Calu3 (cell line): ENCODE measurements around the gene NEK6. TPM values are rescaled to one million over a fixed set of nuclear protein-coding genes. Genes with fewer than 3 reads are reported as not detected.

Experiments
- BruUV-seq: library from RNA; stranded (reverse); fragments of 400-500 nt; replicated peaks from 2 replicates; lab custom pipeline; 2021; lab: Mats Ljungman, UMichigan
- CTCF ChIA-PET: fragments of 300-600 bp; sonication (Branson Sonifier 250); formaldehyde crosslinking; loops from one replicate; lab custom pipeline; 2022; ENCODE audit warnings: antibody characterized with exemption; lab: Charles Lee
- DNase-seq: peaks from one replicate; pipeline ENCODE4 v3.0.0; 2022
- H3K27ac Mint-ChIP-seq: one replicate; pipeline ENCODE4 v1.8.0; 2022; ENCODE audit warnings: mixed read lengths; ENCODE audit not compliant: unreplicated experiment
- H3K27me3 Mint-ChIP-seq: one replicate; pipeline ENCODE4 v1.8.0; 2022; ENCODE audit warnings: mixed read lengths; ENCODE audit not compliant: unreplicated experiment
- H3K36me3 Mint-ChIP-seq: one replicate; pipeline ENCODE4 v1.8.0; 2022; ENCODE audit warnings: mild to moderate bottlenecking, moderate library complexity, mixed read lengths; ENCODE audit not compliant: insufficient read depth, unreplicated experiment
- H3K4me1 Mint-ChIP-seq: one replicate; pipeline ENCODE4 v1.8.0; 2022; ENCODE audit warnings: mild to moderate bottlenecking, low read depth, mixed read lengths; ENCODE audit not compliant: unreplicated experiment
- H3K4me3 Mint-ChIP-seq: one replicate; pipeline ENCODE4 v1.8.0; 2022; ENCODE audit warnings: mild to moderate bottlenecking, low read depth, moderate library complexity, mixed read lengths; ENCODE audit not compliant: unreplicated experiment
- H3K9me3 Mint-ChIP-seq: one replicate; pipeline ENCODE4 v1.8.0; 2022; ENCODE audit warnings: low read depth, mixed read lengths; ENCODE audit not compliant: unreplicated experiment
- CTCF ChIP-seq: fragments of 200-600 bp; IDR thresholded peaks from one replicate; pipeline ENCODE4 v1.8.0; 2022; ENCODE audit warnings: antibody characterized with exemption; ENCODE audit not compliant: unreplicated experiment
- intact Hi-C: fragments of 100-400 bp; cut with micrococcal nuclease; formaldehyde crosslinking; loops from one replicate; pipeline ENCODE4 v1.10.0; 2022; ENCODE audit not compliant: unreplicated experiment
- total RNA-seq: library from RNA; stranded (reverse); gene quantifications from 2 replicates; pipeline ENCODE4 v1.2.3, GENCODE V29; 2022

The NEK6 gene
- total RNA-seq, 1 experiment from 2014 or later: 43.0 TPM

- Mint-ChIP-seq H3K9me3 (no peaks in the 10 kb centered on the region), H3K4me1 (peaks cover 5% of the 10 kb centered on the region), H3K4me3 (no peak overlapping the region), H3K36me3 (peaks cover 36% of the 10 kb centered on the region), H3K27me3 (no peaks in the 10 kb centered on the region), H3K27ac (no peak overlapping the region)
- no peak for TF ChIP-seq CTCF
- no TSS peak for BruUV-seq
- CTCF ChIA-PET: no interaction called here
- intact Hi-C loops: no loop called here
- no peak for DNase-seq
Observed at GRCh38 chr9:124359855-124360678, 102.3 kb downstream of the NEK6 start.

- H3K36me3 Mint-ChIP-seq: peaks cover 31% of the 10 kb centered on the region
- H3K4me1 Mint-ChIP-seq: peaks cover 16% of the 10 kb centered on the region
- intact Hi-C loops: no loop called here
- no peak overlapping the region for H3K27ac Mint-ChIP-seq
- no peak for TF ChIP-seq CTCF
- CTCF ChIA-PET: no interaction called here
- no peak for DNase-seq
- H3K27me3 Mint-ChIP-seq: no peaks in the 10 kb centered on the region
- no peaks in the 10 kb centered on the region for H3K9me3 Mint-ChIP-seq
- H3K4me3 Mint-ChIP-seq: no peak overlapping the region
- no TSS peak for BruUV-seq
Observed at GRCh38 chr9:124361128-124361527, 103.4 kb downstream of the NEK6 start.

GRCh38 chr9:124363326-124364096 is 105.8 kb downstream of the NEK6 start:
- no peaks in the 10 kb centered on the region for H3K9me3 Mint-ChIP-seq
- peaks cover 14% of the 10 kb centered on the region for H3K36me3 Mint-ChIP-seq
- no peak overlapping the region for H3K4me3 Mint-ChIP-seq
- H3K27me3 Mint-ChIP-seq: no peaks in the 10 kb centered on the region
- no peak for DNase-seq
- CTCF ChIA-PET: no interaction called here
- H3K27ac Mint-ChIP-seq: no peak overlapping the region
- no TSS peak for BruUV-seq
- H3K4me1 Mint-ChIP-seq: peaks cover 37% of the 10 kb centered on the region
- intact Hi-C loops: no loop called here
- TF ChIP-seq CTCF: no peak

GRCh38 chr9:124364141-124364540 is 106.4 kb downstream of the NEK6 start:
- no peak for TF ChIP-seq CTCF
- Mint-ChIP-seq H3K4me1 (peaks cover 44% of the 10 kb centered on the region), H3K27me3 (no peaks in the 10 kb centered on the region), H3K9me3 (no peaks in the 10 kb centered on the region), H3K27ac (no peak overlapping the region), H3K4me3 (no peak overlapping the region), H3K36me3 (peaks cover 14% of the 10 kb centered on the region)
- CTCF ChIA-PET: no interaction called here
- BruUV-seq: no TSS peak
- DNase-seq: no peak
- intact Hi-C loops: no loop called here
